ENCODE data around the gene PIK3C2A.

DNA sequence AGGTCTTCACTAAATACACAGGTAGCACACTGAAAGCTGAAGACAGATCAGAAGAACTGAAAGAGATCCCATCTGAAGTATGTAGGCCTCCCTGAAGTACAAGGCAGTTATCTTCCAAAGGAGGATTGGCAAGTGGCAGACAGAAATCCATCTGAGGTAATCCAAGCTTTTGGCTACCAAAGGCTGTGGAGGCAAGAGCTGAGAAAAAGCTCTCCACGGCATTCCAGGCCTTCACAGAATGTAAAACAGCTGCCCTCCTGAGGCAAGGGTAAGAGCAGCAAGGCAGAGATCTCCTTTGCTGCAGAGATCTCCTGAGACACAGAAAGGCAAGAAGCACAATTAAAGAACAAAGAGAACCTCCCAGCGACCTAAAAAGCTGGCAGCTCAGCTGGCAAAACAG, 19.1 kb downstream of the PIK3C2A start:
- TF ChIP-seq, protein P1, sequence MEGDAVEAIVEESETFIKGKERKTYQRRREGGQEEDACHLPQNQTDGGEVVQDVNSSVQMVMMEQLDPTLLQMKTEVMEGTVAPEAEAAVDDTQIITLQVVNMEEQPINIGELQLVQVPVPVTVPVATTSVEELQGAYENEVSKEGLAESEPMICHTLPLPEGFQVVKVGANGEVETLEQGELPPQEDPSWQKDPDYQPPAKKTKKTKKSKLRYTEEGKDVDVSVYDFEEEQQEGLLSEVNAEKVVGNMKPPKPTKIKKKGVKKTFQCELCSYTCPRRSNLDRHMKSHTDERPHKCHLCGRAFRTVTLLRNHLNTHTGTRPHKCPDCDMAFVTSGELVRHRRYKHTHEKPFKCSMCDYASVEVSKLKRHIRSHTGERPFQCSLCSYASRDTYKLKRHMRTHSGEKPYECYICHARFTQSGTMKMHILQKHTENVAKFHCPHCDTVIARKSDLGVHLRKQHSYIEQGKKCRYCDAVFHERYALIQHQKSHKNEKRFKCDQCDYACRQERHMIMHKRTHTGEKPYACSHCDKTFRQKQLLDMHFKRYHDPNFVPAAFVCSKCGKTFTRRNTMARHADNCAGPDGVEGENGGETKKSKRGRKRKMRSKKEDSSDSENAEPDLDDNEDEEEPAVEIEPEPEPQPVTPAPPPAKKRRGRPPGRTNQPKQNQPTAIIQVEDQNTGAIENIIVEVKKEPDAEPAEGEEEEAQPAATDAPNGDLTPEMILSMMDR (IDR thresholded peaks at IDR 0.05): no peak
- no peak for TF ChIP-seq POLR2AphosphoS5 (IDR thresholded peaks at IDR 0.05)
- TF ChIP-seq POLR2A (IDR thresholded peaks at IDR 0.05): no peak

All from breast epithelium (tissue), 3 donors.